HCT116 (cell line): ENCODE data around the gene ZNRF4. TPM values are rescaled to one million over a fixed set of nuclear protein-coding genes. Genes with fewer than 3 reads are reported as not detected.

Source experiments
- ATAC-seq: fragments of 200-7000 bp; cut with Tn5 transposase; 2 replicates; pipeline ENCODE4 v1.9.1; 2020; ENCODE audit warnings: mild to moderate bottlenecking, moderate library complexity
- BruUV-seq: library from RNA; stranded (reverse); fragments of 400-500 nt; replicated peaks from 2 replicates; lab custom pipeline; 2021; lab: Mats Ljungman, UMichigan
- CTCF ChIA-PET: fragments of 300-600 bp; sonication (Branson Sonifier 250); formaldehyde crosslinking; loops from one replicate; lab custom pipeline; 2021; ENCODE audit warnings: antibody characterized with exemption; lab: Charles Lee
- POLR2A ChIA-PET: fragments of 300-600, 350-600 bp; sonication (Branson Sonifier 250); formaldehyde crosslinking; loops from one replicate; lab custom pipeline; 2021; ENCODE audit warnings: antibody characterized with exemption; lab: Charles Lee
- RAD21 ChIA-PET, 2 experiments: fragments of 300-600 bp; sonication (Branson Sonifier 250); formaldehyde crosslinking; loops; one replicate each; lab custom pipeline; 2023; ENCODE audit warnings: low total read pairs in 2 of 2; ENCODE audit not compliant: uncharacterized antibody in 2 of 2, unreplicated experiment in 2 of 2, low non-redundant PET in 1 of 2; lab: Charles Lee
- DNase-seq: peaks from one replicate; pipeline ENCODE4 v3.0.0-alpha.2; 2010; ENCODE audit warnings: low read depth, low spot score
- H2AFZ ChIP-seq: fragments of 200-600 bp; shearing (Covaris generic), sonication (generic); 2 replicates; pipeline ENCODE4 v1.6.1; 2017; ENCODE audit warnings: low read depth, mixed run types, mixed read lengths, antibody characterized with exemption, low read length; ENCODE audit not compliant: poor library complexity, severe bottlenecking
- H3K27ac ChIP-seq: 2 replicates; pipeline ENCODE4 v1.5.1; 2012; ENCODE audit warnings: low read depth, low read length
- H3K27me3 ChIP-seq: fragments of 200-600 bp; sonication (generic); 2 replicates; pipeline ENCODE4 v1.6.1; 2016; ENCODE audit warnings: mixed run types, low read length, mixed read lengths; ENCODE audit not compliant: insufficient read depth
- H3K36me3 ChIP-seq, 2 experiments: fragments of 200-500 bp in 1 of 2; fragments of 200-600 bp in 1 of 2; sonication (Bioruptor generic) in 1 of 2; sonication (generic) in 1 of 2; 2 replicates each; pipeline versions ENCODE4 v1.5.1 to v1.6.1; 2014 to 2016; ENCODE audit warnings: low read length in 2 of 2, inconsistent platforms in 1 of 2, mixed read lengths in 1 of 2, mixed run types in 1 of 2; ENCODE audit not compliant: insufficient read depth in 2 of 2, control insufficient read depth in 1 of 2
- H3K4me1 ChIP-seq, 2 experiments: fragments of 200-600 bp in 1 of 2; sonication (generic) in 1 of 2; 2 replicates each; pipeline versions ENCODE4 v1.5.1 to v1.6.1; 2012 to 2017; ENCODE audit warnings: low read length in 2 of 2, inconsistent platforms in 1 of 2, mild to moderate bottlenecking in 1 of 2, mixed read lengths in 1 of 2, mixed run types in 1 of 2, moderate library complexity in 1 of 2; ENCODE audit not compliant: insufficient read depth in 2 of 2, control insufficient read depth in 1 of 2
- H3K4me2 ChIP-seq: fragments of 200-600 bp; sonication (generic); 2 replicates; pipeline ENCODE4 v1.6.1; 2017; ENCODE audit warnings: mixed run types, low read length, mixed read lengths
- H3K4me3 ChIP-seq, 2 experiments: fragments of 200-600 bp in 1 of 2; sonication (generic) in 1 of 2; replicated peaks in 1 of 2; 2 replicates each; pipeline ENCODE4 v1.5.1; 2011 to 2016; ENCODE audit warnings: low read length in 2 of 2, control low read depth in 1 of 2, low read depth in 1 of 2, mild to moderate bottlenecking in 1 of 2, mixed read lengths in 1 of 2, mixed run types in 1 of 2
- H3K79me2 ChIP-seq: fragments of 200-600 bp; sonication (generic); 2 replicates; pipeline ENCODE4 v1.6.1; 2017; ENCODE audit warnings: mild to moderate bottlenecking, mixed run types, low read length, moderate library complexity, mixed read lengths; ENCODE audit not compliant: insufficient read depth
- H3K9ac ChIP-seq: fragments of 200-600 bp; sonication (generic); 2 replicates; pipeline ENCODE4 v1.6.1; 2016; ENCODE audit warnings: low read length, mixed read lengths
- H3K9me2 ChIP-seq: fragments of 200-600 bp; sonication (generic), shearing (Covaris generic); 2 replicates; pipeline ENCODE4 v1.6.1; 2017; ENCODE audit warnings: mixed run types, mild to moderate bottlenecking, moderate library complexity; ENCODE audit not compliant: insufficient read depth
- H3K9me3 ChIP-seq, 2 experiments: fragments of 200-500 bp in 1 of 2; fragments of 200-600 bp in 1 of 2; sonication (Bioruptor generic) in 1 of 2; sonication (generic) in 1 of 2; 2 replicates each; pipeline ENCODE4 v1.6.1; 2014 to 2017; ENCODE audit warnings: low read length in 2 of 2, mixed read lengths in 2 of 2, inconsistent platforms in 1 of 2, low read depth in 1 of 2, mild to moderate bottlenecking in 1 of 2, mixed run types in 1 of 2, moderate library complexity in 1 of 2; ENCODE audit not compliant: control insufficient read depth in 1 of 2, insufficient read depth in 1 of 2
- H4K20me1 ChIP-seq: fragments of 200-600 bp; sonication (generic), shearing (Covaris generic); 2 replicates; pipeline ENCODE4 v1.6.1; 2017; ENCODE audit warnings: mixed run types, mild to moderate bottlenecking, moderate library complexity; ENCODE audit not compliant: insufficient read depth
- ATF3 ChIP-seq: IDR thresholded peaks from 2 replicates; pipeline ENCODE4 v1.6.1; 2012
- CBX3 ChIP-seq: IDR thresholded peaks from 2 replicates; pipeline ENCODE4 v1.6.1; 2012; ENCODE audit warnings: low read depth
- CEBPB ChIP-seq: IDR thresholded peaks from 2 replicates; pipeline ENCODE4 v1.6.1; 2012; ENCODE audit warnings: low read depth
- CTCF ChIP-seq, 3 experiments: fragments of 200-600 bp in 1 of 3; sonication (generic) in 1 of 3; IDR thresholded peaks in 2 of 3; conservative IDR thresholded peaks in 1 of 3; 2 replicates each; pipeline ENCODE4 v1.5.1; 2012 to 2017; ENCODE audit warnings: low read depth in 2 of 3, low read length in 2 of 3, antibody characterized with exemption in 1 of 3, borderline replicate concordance in 1 of 3, control low read depth in 1 of 3, mild to moderate bottlenecking in 1 of 3, mixed read lengths in 1 of 3, mixed run types in 1 of 3, moderate library complexity in 1 of 3; ENCODE audit not compliant: insufficient read depth in 1 of 3
- EZH2 ChIP-seq: fragments of 200-600 bp; sonication (generic); IDR thresholded peaks from 2 replicates; pipeline ENCODE4 v1.6.1; 2017; ENCODE audit warnings: antibody characterized with exemption, mixed run types
- FOSL1 ChIP-seq: IDR thresholded peaks from 2 replicates; pipeline ENCODE4 v1.6.1; 2012; ENCODE audit warnings: low read depth
- JUND ChIP-seq: IDR thresholded peaks from 2 replicates; pipeline ENCODE4 v1.6.1; 2012
- MAX ChIP-seq: IDR thresholded peaks from 2 replicates; pipeline ENCODE4 v1.6.1; 2012
- POLR2A ChIP-seq: IDR thresholded peaks from 2 replicates; pipeline ENCODE4 v1.7.0; 2011; ENCODE audit warnings: borderline replicate concordance; ENCODE audit not compliant: insufficient read depth, insufficient read length; ENCODE audit errors: extremely low read depth
- SIN3A ChIP-seq: IDR thresholded peaks from 2 replicates; pipeline ENCODE4 v1.6.1; 2012; ENCODE audit warnings: low read depth
- SP1 ChIP-seq: IDR thresholded peaks from 2 replicates; pipeline ENCODE4 v1.6.1; 2012; ENCODE audit warnings: low read depth
- TCF7L2 ChIP-seq: IDR thresholded peaks from 2 replicates; pipeline ENCODE4 v1.7.0; 2011; ENCODE audit warnings: borderline replicate concordance, inconsistent platforms; ENCODE audit not compliant: insufficient read depth, insufficient read length; ENCODE audit errors: extremely low read depth
- ZFX ChIP-seq: fragments of 450-650 bp; IDR thresholded peaks from 2 replicates; pipeline ENCODE4 v1.6.1; 2017
- ZNF274 ChIP-seq: fragments of 200-500 bp; sonication (Bioruptor generic); IDR thresholded peaks from 2 replicates; pipeline ENCODE4 v1.6.1; 2014; ENCODE audit warnings: mild to moderate bottlenecking, low read depth, low read length, inconsistent platforms
- intact Hi-C: fragments of 100-400 bp; cut with micrococcal nuclease; formaldehyde crosslinking; loops from 2 replicates; pipeline ENCODE4 v1.10.0; 2022
- total RNA-seq: library from RNA; stranded (reverse); gene quantifications from one replicate; pipeline ENCODE4 v1.2.1, GENCODE V29; 2021; ENCODE audit not compliant: unreplicated experiment

ZNRF4 gene
- total RNA-seq, 1 experiment from 2014 or later = not detected

- Histone ChIP-seq H3K9me3 (no peaks in the 10 kb centered on the region), H3K79me2 (no peaks in the 10 kb centered on the region)
- TF ChIP-seq FOSL1 (no peak), TCF7L2 (no peak), POLR2A (no peak), ZFX (no peak), SIN3A (no peak), EZH2 (no peak), CTCF (IDR thresholded peaks at IDR 0.05 in 2 of 3, conservative IDR thresholded peaks at IDR 0.05 in 1 of 3; ENCODE audit: borderline replicate concordance in 1 of 3, insufficient read depth in 1 of 3, low read depth in 2 of 3, low read length in 2 of 3) (no peak), MAX (no peak), CEBPB (no peak), JUND (no peak), ATF3 (no peak), ZNF274 (no peak), SP1 (no peak), CBX3 (no peak)
- TF ChIP-seq, all 23 proteins: peak for 0
- H3K27ac ChIP-seq = no peak overlapping the region
- peaks cover 6% of the 10 kb centered on the region; the same call in 1 of the 2 replicates for H3K27me3 ChIP-seq
- H3K4me3 ChIP-seq = no peak overlapping the region
- intact Hi-C loops = no loop called here
- BruUV-seq = no TSS peak
- ATAC-seq (no peak), DNase-seq (no peak)
- H3K4me2 ChIP-seq = no peak overlapping the region
- no peak overlapping the region for H3K9ac ChIP-seq
- CTCF ChIA-PET = no interaction called here
- no peak overlapping the region for H2AFZ ChIP-seq
- no peaks in the 10 kb centered on the region for H3K36me3 ChIP-seq
- no peaks in the 10 kb centered on the region for H3K4me1 ChIP-seq
- no peaks in the 10 kb centered on the region for H4K20me1 ChIP-seq
- POLR2A ChIA-PET = no interaction called here
- RAD21 ChIA-PET = no interaction called here
- no peaks in the 10 kb centered on the region for H3K9me2 ChIP-seq
Observed at GRCh38 chr19:5463959-5464358, 8.7 kb downstream of the ZNRF4 start.
